SK-MEL-5 (cell line): Measurements from ENCODE around the gene CCDC9B. TPM values are rescaled to one million over a fixed set of nuclear protein-coding genes. Genes with fewer than 3 reads are reported as not detected.

Experiments
- DNase-seq: peaks from one replicate; pipeline ENCODE4 v3.0.0-alpha.2; 2016; ENCODE audit warnings: low read depth, low spot score
- in situ Hi-C: cut with HindIII; loops from 2 replicates; pipeline ENCODE4 v1.10.0; 2016; ENCODE audit warnings: low sequenced_read_pairs, high pct_unique_total_duplicates, low pct_unique_long_range_greater_than_20kb
- total RNA-seq: library from RNA; depleted of rRNA; stranded (reverse); fragments of >200 nt; shearing (Covaris generic); gene quantifications from 2 replicates; pipeline ENCODE4 v1.2.3, GENCODE V29; 2014

Gene CCDC9B
- total RNA-seq, 1 experiment from 2014 or later, result 5.5 TPM

GRCh38 chr15:40322531-40323238 is 18.1 kb downstream of the CCDC9B start:
- no peak for DNase-seq
- in situ Hi-C loops, result no loop called here

DNA sequence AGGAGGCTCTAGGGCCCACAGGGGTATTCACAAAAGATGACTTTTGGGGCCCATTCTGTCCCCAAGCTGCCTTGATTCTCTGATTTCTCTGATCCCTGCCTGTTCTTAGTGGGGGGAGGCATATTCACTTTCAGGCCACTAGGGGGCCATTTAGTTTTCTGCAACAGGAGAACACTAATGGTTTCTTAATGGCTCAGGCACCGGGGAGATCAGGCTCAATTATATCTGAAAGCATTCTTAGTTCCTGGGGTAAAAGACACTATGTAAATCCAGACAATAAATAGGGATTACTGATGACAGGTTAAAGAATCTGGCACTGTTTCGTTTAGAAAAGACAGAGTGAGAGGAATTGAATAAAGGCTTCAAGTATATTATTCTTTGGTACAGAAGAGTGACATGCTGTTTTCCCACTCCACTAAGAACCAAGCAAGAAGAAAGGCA is 19.8 kb downstream of the CCDC9B start:
- peak; percentile 77 for DNase-seq
- in situ Hi-C loops, result no loop called here

DNA sequence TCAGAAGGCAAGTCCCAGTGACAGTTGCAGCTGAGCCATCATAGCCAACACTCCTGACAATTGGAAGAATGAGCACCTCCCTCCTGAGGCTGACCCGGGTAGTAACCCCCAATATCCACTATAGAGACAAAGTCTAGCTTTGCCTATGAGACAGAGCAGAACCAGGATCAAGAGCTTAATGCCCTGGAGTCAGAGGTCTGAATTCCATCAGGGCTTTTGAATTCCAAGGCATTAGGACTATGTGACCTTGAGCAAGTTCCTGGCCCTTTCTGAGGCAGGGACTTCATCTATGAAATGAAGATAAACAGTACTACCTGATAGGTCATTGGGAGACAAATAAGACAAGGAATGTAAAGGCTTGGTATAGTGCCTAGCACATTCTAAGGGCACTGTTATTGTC is 20.3 kb downstream of the CCDC9B start:
- in situ Hi-C loops, result no loop called here

GRCh38 chr15:40317580-40317979 is 23.2 kb downstream of the CCDC9B start:
- DNase-seq, result no peak
- in situ Hi-C loops, result no loop called here

More for the DNA sequence above, 20.3 kb downstream of the CCDC9B start:
- no peak for DNase-seq

GRCh38 chr15:40316931-40317330 is 23.8 kb downstream of the CCDC9B start:
- in situ Hi-C loops, result no loop called here

DNA sequence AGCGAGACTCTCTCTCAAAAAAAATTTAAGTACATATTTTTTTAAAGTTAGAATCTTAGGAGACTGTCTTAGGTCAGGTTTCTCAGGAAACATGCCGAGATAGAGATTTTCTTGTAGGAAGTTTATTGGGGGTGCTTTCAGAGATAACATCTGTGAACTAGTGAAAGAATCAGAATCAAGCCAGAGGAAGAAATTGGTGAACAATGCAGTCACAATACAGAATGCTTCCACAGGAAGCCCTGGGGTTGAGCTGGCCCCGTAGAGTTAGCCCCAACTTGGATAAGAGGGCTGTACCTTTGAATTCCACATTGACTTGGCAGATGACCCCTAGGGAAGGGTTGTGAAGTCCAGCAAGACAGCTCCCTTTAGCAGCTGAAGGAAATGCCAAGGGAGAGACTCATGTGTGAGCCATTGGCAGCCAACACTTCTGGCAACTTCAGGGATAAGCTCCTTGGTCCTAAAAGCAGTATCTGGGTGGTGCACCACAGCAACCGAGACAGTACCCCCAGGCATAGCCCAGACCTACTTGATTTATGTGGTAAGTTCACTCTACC is 25.9 kb downstream of the CCDC9B start:
- no peak for DNase-seq

More at GRCh38 chr15:40316931-40317330, 23.8 kb downstream of the CCDC9B start:
- DNase-seq, result no peak

DNA sequence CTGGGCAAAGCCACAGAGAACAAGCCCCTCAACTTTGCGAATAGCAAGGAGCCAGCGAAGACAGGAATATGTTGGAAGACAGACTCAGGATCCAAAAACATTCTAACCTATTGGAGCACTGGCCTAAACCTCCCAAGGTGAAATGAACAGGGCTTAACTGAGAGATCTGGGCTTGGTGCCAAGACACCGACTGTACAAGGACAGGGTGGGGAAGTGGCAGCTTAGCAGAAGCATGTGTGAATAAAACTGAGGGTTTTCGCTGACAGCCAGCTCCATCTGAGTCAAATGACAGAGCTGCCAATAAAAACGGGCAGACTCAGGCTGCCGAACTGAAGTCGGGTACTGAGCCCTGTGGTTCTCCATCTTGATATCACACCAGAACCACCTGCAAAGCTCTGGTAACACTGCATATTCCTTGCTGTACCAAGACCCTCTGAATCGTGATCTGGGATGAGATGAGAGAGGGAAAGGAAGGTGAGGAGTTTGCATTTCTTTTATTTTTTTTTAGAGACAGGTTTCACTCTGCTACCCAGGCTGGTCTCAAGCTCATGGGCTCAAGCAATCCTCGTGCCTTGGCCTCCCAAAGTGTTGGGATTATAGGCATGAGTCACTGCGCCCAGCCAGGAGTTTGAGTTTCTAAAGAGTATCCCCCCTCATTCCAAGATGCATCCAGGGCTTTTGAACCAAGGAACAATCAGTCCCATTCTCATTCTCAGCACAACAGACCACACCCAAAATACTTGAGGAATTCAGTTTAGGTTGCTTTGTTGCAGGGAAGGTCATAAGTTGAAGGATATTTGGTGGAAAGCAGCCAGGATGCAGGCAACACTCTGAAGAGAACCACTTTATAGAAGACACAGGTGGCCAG is 27.0 kb downstream of the CCDC9B start:
- no peak for DNase-seq
- in situ Hi-C loops, result no loop called here

More for the DNA sequence above, 25.9 kb downstream of the CCDC9B start:
- in situ Hi-C loops, result no loop called here

GRCh38 chr15:40312370-40313158 is 28.2 kb downstream of the CCDC9B start:
- no peak for DNase-seq
- in situ Hi-C loops, result no loop called here

GRCh38 chr15:40310993-40311392 is 29.7 kb downstream of the CCDC9B start:
- DNase-seq, result no peak
- in situ Hi-C loops, result no loop called here

- in situ Hi-C loops, result no loop called here
- peak; percentile 73 for DNase-seq
Observed at GRCh38 chr15:40310001-40310959, 30.5 kb downstream of the CCDC9B start.

GRCh38 chr15:40309344-40309862 is 31.3 kb downstream of the CCDC9B start:
- in situ Hi-C loops, result no loop called here
- no peak for DNase-seq

DNA sequence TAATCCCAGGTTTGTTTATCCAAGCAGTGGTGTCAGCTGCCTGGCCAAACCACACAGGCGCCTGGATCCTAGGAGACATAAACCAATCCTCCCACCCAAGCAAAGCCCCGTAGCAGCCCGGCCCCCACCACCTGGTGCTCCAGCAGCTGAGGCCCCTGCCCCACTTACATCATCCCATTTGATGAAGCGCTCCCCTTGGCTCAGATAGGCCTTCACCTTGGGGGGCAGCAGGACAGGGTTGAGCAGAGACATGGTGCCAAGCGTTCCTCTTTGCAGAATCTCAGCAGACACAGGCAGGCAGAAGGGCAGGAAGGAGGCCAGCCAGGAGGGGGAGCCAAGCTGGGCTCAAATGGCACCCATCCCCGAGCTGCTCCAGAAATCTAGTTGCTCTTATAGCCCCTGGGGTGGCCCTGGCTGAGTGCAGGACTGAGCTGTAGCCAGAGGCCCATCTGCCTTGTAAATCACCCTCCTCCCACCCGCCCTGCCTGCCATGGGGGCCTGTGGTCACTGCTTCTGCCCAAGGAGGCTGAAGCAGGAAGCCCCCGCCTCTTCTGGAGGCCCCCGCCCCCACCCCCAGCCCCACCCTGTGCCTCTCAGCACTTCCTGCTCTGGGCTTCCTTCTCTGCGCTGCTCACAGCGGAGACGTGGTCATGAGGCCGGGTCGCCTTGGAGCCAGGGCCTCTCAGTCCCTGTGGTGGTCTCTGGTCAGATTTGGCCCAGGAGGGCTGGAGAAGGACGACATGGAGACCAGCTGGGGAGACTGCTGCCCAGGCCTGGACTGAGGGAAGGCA is 33.1 kb downstream of the CCDC9B start, which contains the start of gene PLCB2:
Gene PLCB2, minus strand, starts transcription at position 515 of the 791 bp plus-strand sequence. Its CDS starts 263 bp downstream, at position 252.
- in situ Hi-C loops, result no loop called here
- peak; percentile 35 for DNase-seq

DNA sequence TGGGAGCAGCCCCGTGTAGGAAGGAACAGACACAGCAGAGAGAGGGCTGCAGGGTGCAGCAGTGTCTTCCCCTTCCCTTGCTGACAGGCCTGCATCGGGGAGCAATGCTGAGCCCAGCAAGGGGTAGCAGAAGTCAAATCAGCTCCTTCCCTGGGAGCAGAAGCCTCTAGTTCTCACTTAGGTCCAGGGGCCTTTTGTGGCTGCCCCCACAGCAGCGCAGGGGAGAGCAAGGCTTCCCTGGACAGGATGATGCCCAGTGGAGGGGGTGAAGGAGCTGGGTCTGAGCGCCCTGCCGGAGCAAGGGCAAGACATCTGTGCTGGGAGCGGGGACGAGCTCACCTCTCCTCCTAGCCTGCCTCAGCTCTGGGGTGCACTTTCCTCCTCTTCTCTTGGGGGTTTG is 33.8 kb downstream of the CCDC9B start:
- in situ Hi-C loops, result no loop called here
- no peak for DNase-seq

GRCh38 chr15:40306371-40306770 is 34.4 kb downstream of the CCDC9B start:
- in situ Hi-C loops, result no loop called here
- DNase-seq, result no peak

DNA sequence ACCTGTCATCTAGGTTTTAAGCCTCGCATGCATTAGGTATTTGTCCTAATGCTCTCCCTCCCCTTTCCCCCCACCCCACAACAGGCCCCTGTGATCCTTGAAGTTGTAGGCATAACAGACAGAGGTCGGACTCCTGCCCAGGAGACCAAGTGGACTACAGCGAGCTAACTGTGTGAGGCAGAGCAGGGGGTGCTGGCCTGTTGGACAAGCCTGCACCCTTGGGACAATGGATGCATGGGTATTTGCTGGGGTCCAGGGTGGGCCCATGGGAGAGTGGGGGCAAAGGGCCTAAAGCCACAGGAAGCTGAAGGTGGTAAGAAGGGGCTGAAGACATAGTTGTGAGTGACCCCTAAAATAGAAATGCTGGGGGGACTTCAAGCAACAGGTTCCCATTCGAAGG is 35.5 kb downstream of the CCDC9B start:
- no peak for DNase-seq
- in situ Hi-C loops, result no loop called here

GRCh38 chr15:40303576-40303975 is 37.2 kb downstream of the CCDC9B start:
- no peak for DNase-seq
- in situ Hi-C loops, result no loop called here
